ENCODE data around the gene CDCA3. TPM values are rescaled to one million over a fixed set of nuclear protein-coding genes. Genes with fewer than 3 reads are reported as not detected.

The CDCA3 gene
- total RNA-seq (2022) (47.9 and 57.1 TPM in 2 replicates), Bru-seq, nascent RNA (percentile 62 among the genes with signal in this experiment), BruChase-seq, experiment 1, labeled RNA remaining after a 6-hour chase (percentile 73 among the genes with signal in this experiment), BruChase-seq, experiment 2, labeled RNA remaining after a 2-hour chase (percentile 73 among the genes with signal in this experiment)
- long read RNA-seq, transcript CDCA3-208 (5 exons, 985 nt), result minor isoform, 7 of 97 reads
- long read RNA-seq, transcript CDCA3-204 (5 exons, 1,327 nt), result minor isoform, 6 of 97 reads
- long read RNA-seq, transcript CDCA3-207 (6 exons, 1,943 nt), result major isoform, 51 of 97 reads
- long read RNA-seq, partial matches to known transcripts, result 3 of 97 reads
- long read RNA-seq, other reads (novel, unspliced or antisense), result 28 of 97 reads

GRCh38 chr12:6851153-6851920, at the start of gene CDCA3:
Gene CDCA3 (minus strand): TSS chr12:6851286. CDS start chr12:6850952, 334 bp downstream.
- Mint-ChIP-seq H3K36me3 (ENCODE audit: insufficient read depth, unreplicated experiment) (peaks cover 49% of the 10 kb centered on the region), H3K27ac (ENCODE audit: unreplicated experiment) (peak within 1 kb of the TSS; percentile 89), H3K4me1 (ENCODE audit: low read depth, unreplicated experiment) (peaks cover 27% of the 10 kb centered on the region), H3K4me3 (ENCODE audit: low read depth, unreplicated experiment) (peak within 1 kb of the TSS; percentile 94), H3K27me3 (ENCODE audit: unreplicated experiment) (no peaks in the 10 kb centered on the region), H3K9me3 (ENCODE audit: low read depth, unreplicated experiment) (no peaks in the 10 kb centered on the region)
- peak; percentile 95 for DNase-seq
- BruUV-seq (replicated peaks), result no TSS peak
- TF ChIP-seq CTCF (IDR thresholded peaks at IDR 0.05; ENCODE audit: unreplicated experiment), result no peak
- CTCF ChIA-PET, result interaction anchor here (0.7 to 3.0 kb wide), 13 partner anchors 12 to 128 kb away, joined by 3 to 19 read pairs (median 7); partner anchors contain the start of genes COPS7A, GNB3, MLF2 and PTMS
- intact Hi-C loops (cut with micrococcal nuclease; ENCODE audit: unreplicated experiment), result loop anchor here (1.0 kb wide), 1 partner anchor 16 kb away; no protein-coding TSS in a partner anchor

- CTCF ChIA-PET, result no interaction called here
- Mint-ChIP-seq H3K36me3 (ENCODE audit: insufficient read depth, unreplicated experiment) (no peaks in the 10 kb centered on the region), H3K4me1 (ENCODE audit: low read depth, unreplicated experiment) (no peaks in the 10 kb centered on the region), H3K27ac (ENCODE audit: unreplicated experiment) (no peak overlapping the region), H3K27me3 (ENCODE audit: unreplicated experiment) (no peaks in the 10 kb centered on the region), H3K4me3 (ENCODE audit: low read depth, unreplicated experiment) (no peak overlapping the region), H3K9me3 (ENCODE audit: low read depth, unreplicated experiment) (no peaks in the 10 kb centered on the region)
- no peak for DNase-seq
- intact Hi-C loops (cut with micrococcal nuclease; ENCODE audit: unreplicated experiment), result no loop called here
- BruUV-seq (replicated peaks), result no TSS peak
- TF ChIP-seq CTCF (IDR thresholded peaks at IDR 0.05; ENCODE audit: unreplicated experiment), result no peak
Observed at GRCh38 chr12:6899837-6900519, 48.9 kb upstream of the CDCA3 start.

DNA sequence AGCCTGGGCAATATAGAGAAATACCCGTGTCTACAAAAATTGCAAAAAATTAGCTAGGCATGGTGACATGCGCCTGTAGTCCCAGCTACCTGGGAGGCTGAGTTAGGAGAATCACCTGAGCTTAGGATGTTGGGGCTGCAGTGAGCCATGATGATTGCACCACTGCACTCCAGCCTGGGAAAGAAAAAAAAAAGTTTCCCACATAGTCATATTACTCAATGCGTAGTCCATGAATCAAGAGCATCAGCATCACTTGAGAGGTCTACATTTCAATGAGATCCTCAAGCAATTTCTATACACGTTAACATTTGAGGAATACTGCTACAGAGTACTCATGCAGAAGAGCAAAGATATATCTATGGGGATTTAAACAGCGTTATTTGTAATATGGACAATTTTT, 48.3 kb upstream of the CDCA3 start:
- TF ChIP-seq CTCF (IDR thresholded peaks at IDR 0.05; ENCODE audit: unreplicated experiment), result no peak
- intact Hi-C loops (cut with micrococcal nuclease; ENCODE audit: unreplicated experiment), result no loop called here
- Mint-ChIP-seq H3K4me1 (ENCODE audit: low read depth, unreplicated experiment) (no peaks in the 10 kb centered on the region), H3K27ac (ENCODE audit: unreplicated experiment) (no peak overlapping the region), H3K4me3 (ENCODE audit: low read depth, unreplicated experiment) (no peak overlapping the region), H3K9me3 (ENCODE audit: low read depth, unreplicated experiment) (no peaks in the 10 kb centered on the region), H3K36me3 (ENCODE audit: insufficient read depth, unreplicated experiment) (no peaks in the 10 kb centered on the region), H3K27me3 (ENCODE audit: unreplicated experiment) (no peaks in the 10 kb centered on the region)
- no TSS peak for BruUV-seq (replicated peaks)
- no peak for DNase-seq
- CTCF ChIA-PET, result no interaction called here

- Mint-ChIP-seq H3K4me3 (ENCODE audit: low read depth, unreplicated experiment) (no peak overlapping the region), H3K36me3 (ENCODE audit: insufficient read depth, unreplicated experiment) (no peaks in the 10 kb centered on the region), H3K27me3 (ENCODE audit: unreplicated experiment) (no peaks in the 10 kb centered on the region), H3K27ac (ENCODE audit: unreplicated experiment) (no peak overlapping the region), H3K4me1 (ENCODE audit: low read depth, unreplicated experiment) (peaks cover under 1% of the 10 kb centered on the region), H3K9me3 (ENCODE audit: low read depth, unreplicated experiment) (no peaks in the 10 kb centered on the region)
- CTCF ChIA-PET, result no interaction called here
- BruUV-seq (replicated peaks), result no TSS peak
- no peak for DNase-seq
- TF ChIP-seq CTCF (IDR thresholded peaks at IDR 0.05; ENCODE audit: unreplicated experiment), result no peak
- intact Hi-C loops (cut with micrococcal nuclease; ENCODE audit: unreplicated experiment), result no loop called here
Observed at GRCh38 chr12:6896846-6897435, 45.9 kb upstream of the CDCA3 start.
